Natural killer cell (primary cell): Measurements from ENCODE around the gene RASA2. TPM values are rescaled to one million over a fixed set of nuclear protein-coding genes. Genes with fewer than 3 reads are reported as not detected.

Source experiments
- ATAC-seq, 3 donors: fragments of 150-1000 bp in 2 of 3; fragments of 200-7000 bp in 1 of 3; cut with Tn5 transposase; 1 replicate in 1 of 3; 2 replicates in 2 of 3; pipeline ENCODE4 v1.10.0; 2021; ENCODE audit warnings: mild to moderate bottlenecking in 2 of 3, moderate library complexity in 2 of 3
- DNase-seq, 2 donors: peaks; one replicate each; pipeline versions ENCODE4 v3.0.0 to v3.0.0-alpha.2; 2013 to 2021; ENCODE audit warnings: mixed read lengths in 1 of 2
- H3K27ac ChIP-seq: one replicate; pipeline ENCODE4 v1.5.1; 2013; ENCODE audit warnings: mild to moderate bottlenecking, low read length
- H3K27me3 ChIP-seq: one replicate; pipeline ENCODE4 v1.6.1; 2013; ENCODE audit warnings: low read length; ENCODE audit not compliant: control insufficient read depth, insufficient read depth
- H3K36me3 ChIP-seq: one replicate; pipeline ENCODE4 v1.6.1; 2013; ENCODE audit warnings: low read length; ENCODE audit not compliant: control insufficient read depth, insufficient read depth
- H3K4me1 ChIP-seq: one replicate; pipeline ENCODE4 v1.6.1; 2013; ENCODE audit warnings: low read length; ENCODE audit not compliant: control insufficient read depth, insufficient read depth
- H3K4me3 ChIP-seq: one replicate; pipeline ENCODE4 v1.5.1; 2013; ENCODE audit warnings: low read length
- H3K9me3 ChIP-seq: one replicate; pipeline ENCODE4 v1.6.1; 2013; ENCODE audit warnings: low read length; ENCODE audit not compliant: control insufficient read depth, insufficient read depth
- H3K27ac Mint-ChIP-seq, 2 donors: one replicate each; pipeline ENCODE4 v1.8.0; 2022; ENCODE audit warnings: mild to moderate bottlenecking in 2 of 2, mixed read lengths in 2 of 2, moderate library complexity in 1 of 2
- H3K27me3 Mint-ChIP-seq, 2 donors: one replicate each; pipeline ENCODE4 v1.8.0; 2022; ENCODE audit warnings: low read depth in 2 of 2, mixed read lengths in 2 of 2
- H3K36me3 Mint-ChIP-seq: one replicate; pipeline ENCODE4 v1.8.0; 2022; ENCODE audit warnings: mixed read lengths
- H3K4me1 Mint-ChIP-seq, 2 donors: one replicate each; pipeline ENCODE4 v1.8.0; 2022; ENCODE audit warnings: mixed read lengths in 2 of 2
- H3K4me3 Mint-ChIP-seq: one replicate; pipeline ENCODE4 v1.8.0; 2022; ENCODE audit warnings: mild to moderate bottlenecking, moderate library complexity, mixed read lengths
- H3K9me3 Mint-ChIP-seq, 2 donors: one replicate each; pipeline ENCODE4 v1.8.0; 2022; ENCODE audit warnings: mixed read lengths in 2 of 2
- WGBS: methylation state at CpG from one replicate; pipeline ENCODE4 v1.1.7; 2013; ENCODE audit warnings: missing lambda C conversion rate; ENCODE audit not compliant: insufficient coverage; 5-methylcytosine and 5-hydroxymethylcytosine counted together
- intact Hi-C: fragments of 100-400 bp; cut with micrococcal nuclease; formaldehyde crosslinking; loops from one replicate; pipeline ENCODE4 v1.14.2; 2022
- total RNA-seq, 4 donors: library from RNA; stranded (reverse); fragments of 120-200 nt in 1 of 4; gene quantifications; one replicate each; pipeline versions ENCODE4 v1.2.3 to v1.2.4, GENCODE V29; 2013 to 2022
- TF ChIP-seq, protein P1 (sequence below): fragments of 200-600 bp; IDR thresholded peaks from one replicate; pipeline ENCODE4 v1.8.0; 2022; ENCODE audit warnings: antibody characterized with exemption

The RASA2 gene
- total RNA-seq, 3 donors from 2014 or later (not counting 1 experiment from before 2014, with no cell fraction given) = 93.9 to 99.4 (median 97.0) TPM

- Mint-ChIP-seq H3K4me3 (no peak overlapping the region), H3K9me3 (no peaks in the 10 kb centered on the region), H3K27me3 (no peaks in the 10 kb centered on the region), H3K36me3 (peaks cover 7% of the 10 kb centered on the region), H3K27ac (peak overlapping the region; percentile 86 to 89), H3K4me1 (peaks cover 6 to 7% of the 10 kb centered on the region in 2 donors)
- no peaks in the 10 kb centered on the region for H3K27me3 ChIP-seq
- H3K27ac ChIP-seq = no peak overlapping the region
- no peak overlapping the region for H3K4me3 ChIP-seq
- 100% methylated on average over 1 of the region's 1 CpG for WGBS
- DNase-seq = no peak
- intact Hi-C loops = loop anchor here (5.0 kb wide), 1 partner anchor 336 kb away; no protein-coding TSS in a partner anchor
- no peaks in the 10 kb centered on the region for H3K4me1 ChIP-seq
- no peaks in the 10 kb centered on the region for H3K9me3 ChIP-seq
- TF ChIP-seq, protein P1, sequence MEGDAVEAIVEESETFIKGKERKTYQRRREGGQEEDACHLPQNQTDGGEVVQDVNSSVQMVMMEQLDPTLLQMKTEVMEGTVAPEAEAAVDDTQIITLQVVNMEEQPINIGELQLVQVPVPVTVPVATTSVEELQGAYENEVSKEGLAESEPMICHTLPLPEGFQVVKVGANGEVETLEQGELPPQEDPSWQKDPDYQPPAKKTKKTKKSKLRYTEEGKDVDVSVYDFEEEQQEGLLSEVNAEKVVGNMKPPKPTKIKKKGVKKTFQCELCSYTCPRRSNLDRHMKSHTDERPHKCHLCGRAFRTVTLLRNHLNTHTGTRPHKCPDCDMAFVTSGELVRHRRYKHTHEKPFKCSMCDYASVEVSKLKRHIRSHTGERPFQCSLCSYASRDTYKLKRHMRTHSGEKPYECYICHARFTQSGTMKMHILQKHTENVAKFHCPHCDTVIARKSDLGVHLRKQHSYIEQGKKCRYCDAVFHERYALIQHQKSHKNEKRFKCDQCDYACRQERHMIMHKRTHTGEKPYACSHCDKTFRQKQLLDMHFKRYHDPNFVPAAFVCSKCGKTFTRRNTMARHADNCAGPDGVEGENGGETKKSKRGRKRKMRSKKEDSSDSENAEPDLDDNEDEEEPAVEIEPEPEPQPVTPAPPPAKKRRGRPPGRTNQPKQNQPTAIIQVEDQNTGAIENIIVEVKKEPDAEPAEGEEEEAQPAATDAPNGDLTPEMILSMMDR = peak; percentile 39
- peaks cover 79% of the 10 kb centered on the region for H3K36me3 ChIP-seq
- ATAC-seq = no peak
Observed at GRCh38 chr3:141576744-141577052, 89.9 kb downstream of the RASA2 start.

DNA sequence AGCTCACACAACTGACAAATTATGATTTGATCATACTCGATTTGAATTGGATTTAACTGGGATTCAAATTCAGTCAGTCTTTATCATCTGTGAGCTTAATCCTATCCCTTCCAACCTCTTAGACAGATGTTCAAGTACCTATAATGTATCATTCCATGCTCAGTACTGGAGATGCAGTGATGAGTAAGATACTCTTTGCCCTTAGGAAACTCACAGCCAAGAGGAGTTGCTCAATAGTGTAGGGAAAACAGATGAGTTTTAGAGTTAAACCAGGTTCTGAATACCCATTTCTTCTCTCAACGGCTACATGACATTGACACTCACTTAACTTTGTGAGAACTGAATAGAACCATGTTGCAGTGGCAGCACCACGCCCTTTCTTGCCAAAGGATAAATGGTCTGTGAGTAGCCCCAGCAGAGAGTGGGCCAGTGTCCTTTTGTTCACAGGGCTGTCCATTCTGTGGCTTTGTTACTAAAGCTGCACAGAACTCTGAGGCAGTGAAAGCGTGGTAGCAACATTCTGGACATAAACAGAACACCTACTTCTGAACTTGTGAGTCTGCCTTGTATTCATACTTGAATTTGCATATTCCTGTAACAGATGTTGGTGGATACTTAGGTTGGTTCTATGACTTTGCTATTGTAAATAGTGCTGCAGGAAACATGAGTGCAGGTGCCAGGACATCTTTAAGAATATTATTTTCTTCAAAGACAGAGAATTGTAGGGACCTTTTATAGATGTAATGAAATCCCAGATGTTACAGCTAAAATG is 91.6 kb downstream of the RASA2 start:
- ATAC-seq (no peak), DNase-seq (no peak)
- peaks cover 7% of the 10 kb centered on the region for H3K36me3 Mint-ChIP-seq
- peaks cover 78% of the 10 kb centered on the region for H3K36me3 ChIP-seq
- no peak overlapping the region for H3K27ac ChIP-seq
- no peaks in the 10 kb centered on the region for H3K27me3 ChIP-seq
- H3K4me3 Mint-ChIP-seq = no peak overlapping the region
- no peaks in the 10 kb centered on the region for H3K9me3 ChIP-seq
- no peaks in the 10 kb centered on the region for H3K9me3 Mint-ChIP-seq
- H3K27me3 Mint-ChIP-seq = no peaks in the 10 kb centered on the region
- H3K4me1 Mint-ChIP-seq = peaks cover 6 to 7% of the 10 kb centered on the region in 2 donors
- WGBS = 96% methylated on average over 4 of the region's 4 CpGs
- TF ChIP-seq, protein P1 = no peak
- H3K4me1 ChIP-seq = no peaks in the 10 kb centered on the region
- intact Hi-C loops = loop anchor here (5.0 kb wide), 1 partner anchor 334 kb away; no protein-coding TSS in a partner anchor
- H3K27ac Mint-ChIP-seq = peak overlapping the region; percentile 35 to 56
- H3K4me3 ChIP-seq = no peak overlapping the region

GRCh38 chr3:141594357-141594756 is 107.5 kb downstream of the RASA2 start:
- Mint-ChIP-seq H3K27me3 (no peaks in the 10 kb centered on the region), H3K36me3 (peaks cover 35% of the 10 kb centered on the region), H3K4me3 (no peak overlapping the region), H3K9me3 (no peaks in the 10 kb centered on the region), H3K4me1 (peaks cover 11 to 21% of the 10 kb centered on the region in 2 donors), H3K27ac (peak overlapping the region in 1 of 2 donors; percentile 71)
- Histone ChIP-seq H3K27me3 (no peaks in the 10 kb centered on the region), H3K4me3 (no peak overlapping the region), H3K36me3 (peaks cover 80% of the 10 kb centered on the region), H3K27ac (no peak overlapping the region), H3K9me3 (no peaks in the 10 kb centered on the region), H3K4me1 (no peaks in the 10 kb centered on the region)
- ATAC-seq = no peak
- TF ChIP-seq, protein P1 = no peak
- intact Hi-C loops = no loop called here
- WGBS = 100% methylated on average over 2 of the region's 2 CpGs
- no peak for DNase-seq
